HG03066 (cell line): ENCODE results near the gene KHNYN.

Source experiments
- ATAC-seq: cut with Tn5 transposase; IDR thresholded peaks from one replicate; pipeline ENCODE4 v1.9.1; 2021; ENCODE audit warnings: low read depth; ENCODE audit not compliant: unreplicated experiment

The KHNYN gene

DNA sequence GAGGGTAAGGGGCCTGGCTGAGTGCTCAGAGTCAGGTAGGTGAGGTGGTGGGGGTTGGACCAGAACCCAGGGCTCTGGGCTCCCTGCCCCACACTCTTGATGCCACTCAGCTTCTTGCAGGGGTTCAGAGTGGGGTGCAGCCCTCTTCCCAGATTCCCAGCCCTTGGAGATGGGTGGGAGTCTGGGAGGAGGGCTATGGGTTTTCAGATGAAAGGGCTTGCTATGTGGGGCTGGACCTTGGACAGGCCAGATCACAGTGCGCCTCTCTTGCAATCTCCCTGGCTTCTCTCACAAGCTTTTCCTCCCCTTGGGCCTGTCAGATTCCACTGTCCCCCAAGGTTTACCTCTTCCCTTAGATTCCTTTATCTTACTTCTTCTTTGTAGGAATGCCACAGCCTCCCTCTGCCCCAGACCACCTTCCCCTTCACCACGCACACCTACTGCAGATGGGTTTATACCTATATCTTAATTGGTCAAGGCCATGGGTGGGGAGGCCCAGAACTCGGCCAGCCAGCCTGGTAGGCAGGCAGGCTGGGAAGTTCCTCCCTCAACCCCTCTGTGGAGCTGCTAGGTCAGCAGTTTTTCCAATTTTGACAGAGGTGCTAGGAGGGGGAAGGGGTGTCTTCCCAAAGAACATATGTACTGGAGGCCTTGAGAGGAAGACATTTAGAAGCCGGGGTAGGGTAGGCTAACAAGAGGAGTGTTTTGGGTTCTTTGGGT is 29.6 kb upstream of the KHNYN start:
- ATAC-seq: no peak

DNA sequence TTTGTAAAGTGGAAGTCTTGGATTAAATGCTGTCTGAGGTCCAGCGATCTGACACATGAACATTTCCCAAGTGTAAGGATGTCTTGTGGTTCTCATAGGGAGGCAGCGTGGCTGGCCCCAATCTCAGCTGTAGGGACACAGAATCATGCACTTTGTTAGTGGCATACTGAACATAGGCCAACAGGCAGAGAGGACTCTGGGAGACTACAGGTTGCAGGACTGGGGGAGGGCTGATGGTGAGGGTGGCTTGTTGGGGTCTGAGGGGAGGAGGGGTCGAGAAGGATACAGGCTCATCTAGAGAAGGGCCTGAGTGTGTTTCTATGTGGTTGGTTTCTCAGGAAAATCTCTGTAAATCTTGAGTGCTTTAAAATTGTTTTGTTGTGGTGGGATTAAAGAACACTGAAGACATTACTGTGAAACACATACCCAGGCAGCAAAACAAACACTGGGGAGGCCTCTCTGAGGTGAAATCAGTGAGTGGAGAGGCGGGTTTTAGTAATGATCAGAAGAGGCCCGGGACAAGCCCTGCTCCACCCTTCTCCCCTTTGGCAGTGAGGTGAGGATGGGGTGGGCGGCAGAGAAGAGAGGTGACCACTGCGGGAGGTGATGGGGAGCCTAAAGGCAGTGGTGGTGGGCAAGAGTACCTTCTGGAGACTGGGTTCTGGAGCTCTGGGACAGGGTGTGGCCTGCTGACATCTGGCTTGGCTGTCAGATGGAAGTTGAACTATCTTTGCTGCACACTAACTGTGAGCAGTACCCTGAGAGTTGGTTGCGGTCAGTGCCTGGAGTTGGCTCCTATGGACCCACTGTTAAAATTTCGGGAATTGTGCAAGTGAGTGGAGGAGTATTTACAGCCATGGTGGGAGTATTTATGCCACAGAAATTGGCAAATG is 27.7 kb upstream of the KHNYN start:
- ATAC-seq: no peak

DNA sequence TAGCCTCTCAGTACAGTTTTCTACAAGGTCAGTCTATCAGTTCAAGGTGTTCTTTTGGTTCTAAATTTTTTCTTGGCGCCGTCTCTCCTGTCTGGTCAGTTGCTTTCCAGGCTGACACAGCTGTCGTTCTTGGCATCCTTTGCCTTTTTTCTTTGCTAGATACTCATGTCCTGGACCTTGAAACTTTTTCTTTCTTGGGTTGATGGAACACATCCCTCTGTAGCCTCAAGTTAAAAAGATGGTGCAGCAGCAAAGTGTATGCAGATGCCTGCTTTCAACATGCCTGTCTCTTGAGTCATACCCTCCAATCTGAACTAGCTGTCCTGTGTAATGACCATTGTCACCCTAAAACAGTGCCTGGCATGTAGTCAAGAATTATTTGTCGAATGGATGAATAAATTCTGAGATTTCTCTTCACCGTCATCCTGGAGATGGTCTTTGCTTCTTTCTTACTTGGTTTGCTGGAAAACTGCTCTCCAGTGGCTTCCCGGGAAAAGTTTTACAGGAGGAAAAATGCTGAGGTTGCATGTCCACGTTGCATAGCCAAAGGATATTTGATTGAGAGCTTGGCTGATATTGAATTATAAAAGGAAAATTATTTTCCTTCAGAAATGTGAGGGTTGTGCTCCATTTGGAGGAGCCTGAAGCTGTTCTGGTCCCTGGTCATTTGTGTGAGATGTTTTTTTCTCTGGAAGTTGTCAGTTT is 26.3 kb upstream of the KHNYN start:
- ATAC-seq: no peak

DNA sequence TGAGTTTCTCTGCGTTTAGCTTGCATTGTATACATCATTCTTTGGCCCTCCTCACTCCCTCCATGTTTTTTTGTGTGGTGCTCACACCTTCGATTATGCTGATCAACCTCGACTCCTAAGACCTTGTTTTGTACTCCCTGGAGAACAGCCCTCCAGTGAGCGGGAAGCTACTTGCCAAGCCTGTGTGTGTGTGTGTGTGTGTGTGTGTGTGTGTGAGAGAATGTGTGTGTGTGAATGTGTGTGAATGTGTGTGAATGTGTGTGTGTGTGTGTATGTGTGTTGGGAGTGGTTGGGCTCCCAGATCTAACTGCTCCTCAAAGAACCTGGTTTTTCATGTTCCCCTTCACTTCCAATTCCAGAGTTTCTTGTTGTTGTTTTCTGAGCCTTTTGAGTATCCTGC is 24.9 kb upstream of the KHNYN start:
- no peak for ATAC-seq

DNA sequence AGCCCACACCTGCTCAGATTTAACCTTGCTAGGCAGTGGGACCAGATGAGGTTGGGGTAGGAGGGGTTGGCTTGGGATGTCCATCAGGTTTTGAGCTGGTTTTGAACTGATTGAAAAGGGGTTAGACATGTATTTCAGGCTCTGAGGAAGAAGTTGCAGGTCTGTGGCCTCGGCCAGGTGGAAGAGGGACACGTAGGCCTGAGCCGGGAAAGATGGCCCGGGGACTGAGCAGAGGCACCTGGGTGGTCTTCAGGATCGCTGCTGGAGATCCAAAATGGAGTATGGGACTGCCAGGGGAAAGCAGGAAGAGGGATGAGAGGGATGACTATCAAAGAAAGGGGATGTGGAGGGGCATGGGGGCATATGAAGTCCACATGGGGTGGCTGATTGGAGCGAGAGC is 23.3 kb upstream of the KHNYN start:
- ATAC-seq: no peak

DNA sequence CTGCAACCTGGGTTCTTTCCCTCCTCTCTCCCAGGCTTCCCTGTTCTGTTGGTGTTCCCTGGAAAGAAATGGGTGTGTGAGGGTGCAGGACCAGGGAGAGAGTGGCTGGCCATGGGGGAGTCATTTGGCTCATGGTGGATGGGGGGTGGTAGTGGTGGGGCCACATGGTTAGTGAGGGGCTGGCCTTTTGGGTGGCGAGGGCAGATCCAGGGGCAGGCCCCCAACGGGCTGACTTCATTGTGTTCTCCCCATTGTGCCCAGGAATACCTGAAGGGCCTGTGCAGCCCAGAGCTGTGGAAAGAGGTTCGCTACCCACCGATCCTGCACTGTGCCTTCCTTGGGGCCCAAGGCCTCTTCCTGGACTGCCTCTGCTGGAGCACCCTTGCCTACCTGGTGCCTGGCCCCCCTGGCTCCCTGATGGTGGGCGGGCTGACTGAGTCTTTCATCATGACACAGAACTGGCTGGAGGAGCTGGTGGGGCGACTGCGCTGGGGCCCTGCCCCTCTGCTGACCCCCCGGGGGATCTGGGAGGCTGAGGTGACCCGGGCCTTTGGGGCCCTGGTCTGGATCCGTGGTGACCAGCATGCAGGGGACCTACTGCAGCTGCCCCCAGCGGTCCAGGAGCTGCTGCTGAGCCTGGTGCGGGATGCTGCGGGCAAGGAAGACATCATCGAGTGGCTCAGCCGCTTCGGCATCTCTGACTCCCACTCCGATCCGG is 22.0 kb upstream of the KHNYN start:
- ATAC-seq: no peak

DNA sequence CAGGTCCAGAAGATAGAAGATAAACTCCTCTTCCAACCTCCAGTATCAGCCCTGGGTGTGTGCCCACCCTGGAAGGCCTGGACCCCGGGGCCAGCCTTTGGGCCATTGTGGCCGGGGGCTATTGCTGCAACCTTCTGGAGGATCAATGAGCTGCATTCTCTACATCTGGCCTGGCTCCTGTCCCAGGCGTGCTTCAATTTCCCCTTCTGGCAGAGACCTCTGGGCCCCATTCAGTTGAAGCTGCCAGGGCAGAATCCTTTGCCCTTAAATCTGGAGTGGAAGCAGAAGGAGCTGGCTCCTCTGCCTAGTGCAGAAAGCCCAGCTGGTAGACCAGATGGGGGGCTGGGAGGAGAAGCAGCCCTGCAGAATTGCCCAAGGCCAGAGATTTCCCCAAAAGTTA is 21.0 kb upstream of the KHNYN start:
- ATAC-seq: no peak

DNA sequence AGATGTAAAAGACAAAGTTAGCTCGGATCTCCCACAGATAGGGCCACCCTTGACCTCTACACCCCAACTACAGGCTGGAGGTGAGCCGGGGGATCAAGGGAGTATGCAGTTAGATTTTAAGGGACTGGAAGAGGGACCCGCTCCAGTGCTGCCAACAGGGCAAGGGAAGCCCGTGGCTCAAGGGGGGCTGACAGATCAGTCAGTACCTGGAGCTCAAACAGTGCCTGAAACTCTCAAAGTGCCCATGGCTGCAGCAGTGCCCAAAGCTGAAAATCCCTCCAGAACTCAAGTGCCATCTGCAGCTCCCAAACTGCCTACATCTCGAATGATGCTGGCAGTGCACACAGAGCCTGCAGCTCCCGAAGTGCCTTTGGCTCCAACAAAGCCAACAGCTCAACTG is 20.6 kb upstream of the KHNYN start:
- no peak for ATAC-seq

DNA sequence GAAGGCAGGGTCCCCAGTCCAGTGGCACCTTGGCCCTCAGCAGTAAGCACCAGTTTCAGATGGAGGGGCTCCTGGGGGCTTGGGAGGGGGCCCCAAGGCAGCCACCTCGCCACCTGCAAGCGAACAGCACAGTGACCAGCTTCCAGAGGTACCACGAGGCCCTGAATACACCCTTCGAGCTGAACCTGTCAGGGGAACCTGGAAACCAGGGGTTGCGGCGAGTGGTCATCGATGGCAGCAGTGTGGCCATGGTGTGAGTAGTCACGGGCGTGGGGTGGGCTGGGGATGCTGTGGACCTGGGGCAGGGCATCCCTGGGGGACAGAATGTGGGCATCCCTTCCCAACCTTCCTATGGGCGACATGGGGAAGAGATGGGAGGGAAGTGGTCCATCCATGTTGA is 19.8 kb upstream of the KHNYN start:
- ATAC-seq: no peak

DNA sequence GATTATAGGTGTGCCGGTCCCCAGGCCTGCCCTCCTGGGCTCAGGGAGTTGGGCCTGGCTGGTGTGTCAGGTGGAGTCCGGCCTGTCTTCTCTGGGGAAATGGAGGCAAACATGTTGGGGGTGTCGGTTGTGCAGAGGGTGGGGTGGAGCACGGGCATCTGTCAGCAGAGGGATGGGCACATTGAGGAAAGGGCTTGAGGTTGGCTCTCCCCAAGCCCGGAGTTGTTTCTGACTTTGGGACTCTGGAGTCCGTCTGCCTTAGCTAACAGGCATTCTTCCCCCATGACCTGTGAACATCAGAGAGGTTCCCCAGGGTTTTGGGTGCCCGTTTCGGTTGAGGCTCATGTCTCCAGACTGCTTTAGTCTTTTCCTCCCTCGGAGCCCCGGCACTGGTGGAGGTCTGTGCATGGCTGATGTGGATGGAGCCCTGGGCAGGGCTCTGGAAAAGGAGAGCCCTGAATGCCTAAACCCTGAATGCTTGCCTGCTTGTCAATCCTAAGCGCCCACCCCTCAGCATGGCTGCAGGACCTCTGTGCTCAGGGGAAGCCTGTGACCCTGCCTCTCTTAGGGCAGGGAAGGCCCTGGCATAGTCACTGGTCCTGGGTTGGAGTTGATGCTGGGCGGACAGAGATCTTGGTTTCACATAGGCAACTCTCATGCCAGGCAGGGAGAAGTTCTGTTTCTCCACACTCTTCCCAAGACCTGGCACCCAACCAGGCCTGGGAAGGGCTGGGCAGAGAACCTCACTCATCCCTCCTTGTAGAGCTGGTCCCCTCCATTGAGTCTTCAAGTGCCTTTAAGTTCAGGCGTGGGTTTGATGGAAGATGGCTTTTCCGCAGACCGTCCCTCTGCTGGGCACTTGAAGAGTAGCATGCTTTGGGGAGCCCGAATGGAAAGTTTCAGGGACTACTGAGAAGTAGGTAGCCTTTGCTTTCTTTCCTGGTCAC is 18.0 kb upstream of the KHNYN start:
- ATAC-seq: no peak

DNA sequence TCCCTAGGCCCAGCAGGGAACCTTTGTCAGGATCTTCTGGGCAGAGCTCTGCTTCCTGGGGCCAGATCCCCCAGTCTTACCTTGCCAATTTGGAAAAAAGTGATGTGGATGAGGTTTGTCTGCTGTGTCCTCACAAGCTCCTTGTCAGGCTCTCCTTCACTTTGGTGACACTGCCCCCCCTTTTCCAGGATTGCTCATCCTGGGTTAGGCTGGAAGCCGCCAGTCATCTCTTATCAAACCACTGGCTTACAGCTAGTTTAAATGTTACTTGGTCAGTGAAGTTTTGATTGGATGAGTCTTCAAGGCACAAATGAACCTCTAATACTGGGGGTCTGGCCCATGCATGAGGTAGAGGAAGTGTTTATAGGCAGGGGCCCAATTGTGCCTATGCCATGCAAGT is 15.7 kb upstream of the KHNYN start:
- no peak for ATAC-seq

DNA sequence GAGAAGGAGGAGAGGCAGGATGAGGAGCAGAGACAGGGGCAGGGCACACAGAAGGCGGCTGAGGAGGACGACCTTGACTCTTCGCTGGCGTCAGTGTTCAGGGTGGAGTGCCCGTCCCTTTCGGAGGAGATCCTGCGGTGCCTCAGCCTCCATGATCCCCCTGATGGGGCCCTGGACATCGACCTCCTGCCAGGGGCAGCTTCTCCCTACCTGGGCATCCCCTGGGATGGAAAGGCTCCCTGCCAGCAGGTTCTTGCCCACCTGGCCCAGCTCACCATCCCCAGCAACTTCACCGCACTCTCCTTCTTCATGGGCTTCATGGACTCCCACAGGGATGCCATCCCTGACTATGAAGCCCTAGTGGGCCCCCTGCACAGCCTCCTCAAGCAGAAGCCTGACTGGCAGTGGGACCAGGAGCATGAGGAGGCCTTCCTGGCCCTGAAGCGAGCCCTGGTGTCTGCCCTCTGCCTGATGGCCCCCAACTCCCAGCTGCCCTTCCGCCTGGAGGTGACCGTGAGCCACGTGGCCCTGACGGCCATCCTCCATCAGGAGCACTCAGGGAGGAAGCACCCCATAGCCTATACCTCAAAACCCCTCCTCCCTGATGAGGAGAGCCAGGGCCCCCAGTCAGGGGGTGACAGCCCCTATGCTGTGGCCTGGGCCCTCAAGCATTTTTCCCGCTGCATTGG is 14.9 kb upstream of the KHNYN start:
- ATAC-seq: no peak

DNA sequence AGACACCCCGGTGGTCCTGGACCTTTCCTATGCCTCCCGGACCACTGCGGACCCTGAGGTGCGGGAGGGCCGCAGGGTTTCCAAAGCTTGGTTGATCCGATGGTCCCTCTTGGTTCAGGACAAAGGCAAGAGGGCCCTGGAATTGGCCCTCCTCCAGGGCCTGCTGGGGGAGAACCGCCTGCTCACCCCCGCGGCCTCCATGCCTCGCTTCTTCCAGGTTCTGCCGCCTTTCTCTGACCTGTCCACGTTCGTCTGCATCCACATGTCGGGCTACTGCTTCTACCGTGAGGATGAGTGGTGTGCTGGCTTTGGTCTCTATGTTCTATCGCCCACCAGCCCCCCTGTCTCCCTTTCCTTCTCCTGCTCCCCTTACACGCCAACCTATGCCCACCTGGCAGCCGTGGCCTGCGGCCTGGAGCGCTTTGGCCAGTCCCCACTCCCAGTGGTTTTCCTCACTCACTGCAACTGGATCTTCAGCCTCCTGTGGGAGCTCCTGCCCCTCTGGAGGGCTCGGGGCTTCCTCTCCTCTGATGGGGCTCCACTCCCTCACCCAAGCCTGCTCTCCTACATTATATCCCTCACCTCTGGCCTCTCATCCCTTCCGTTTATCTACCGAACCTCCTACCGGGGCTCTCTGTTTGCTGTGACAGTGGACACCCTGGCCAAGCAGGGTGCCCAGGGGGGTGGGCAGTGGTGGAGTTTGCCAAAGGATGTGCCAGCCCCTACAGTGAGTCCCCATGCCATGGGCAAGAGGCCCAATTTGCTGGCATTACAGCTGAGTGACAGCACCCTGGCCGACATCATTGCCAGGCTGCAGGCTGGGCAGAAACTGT is 14.1 kb upstream of the KHNYN start:
- no peak for ATAC-seq

DNA sequence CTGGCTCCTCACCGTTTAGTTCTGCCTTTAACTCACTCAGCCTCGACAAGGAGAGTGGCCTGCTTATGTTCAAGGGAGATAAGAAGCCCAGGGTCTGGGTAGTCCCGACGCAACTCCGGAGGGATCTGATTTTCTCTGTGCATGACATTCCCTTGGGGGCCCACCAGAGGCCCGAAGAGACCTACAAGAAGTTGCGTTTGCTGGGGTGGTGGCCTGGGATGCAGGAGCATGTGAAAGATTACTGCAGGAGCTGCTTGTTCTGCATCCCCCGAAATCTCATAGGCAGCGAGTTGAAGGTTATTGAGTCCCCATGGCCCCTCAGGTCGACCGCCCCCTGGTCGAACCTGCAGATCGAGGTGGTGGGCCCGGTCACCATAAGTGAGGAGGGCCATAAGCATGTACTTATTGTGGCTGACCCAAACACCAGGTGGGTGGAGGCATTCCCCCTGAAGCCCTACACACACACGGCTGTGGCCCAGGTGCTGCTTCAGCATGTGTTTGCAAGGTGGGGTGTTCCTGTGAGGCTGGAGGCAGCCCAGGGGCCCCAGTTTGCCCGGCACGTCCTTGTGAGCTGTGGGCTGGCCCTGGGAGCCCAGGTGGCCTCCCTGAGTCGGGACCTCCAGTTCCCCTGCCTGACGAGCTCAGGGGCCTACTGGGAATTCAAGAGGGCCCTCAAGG is 13.4 kb upstream of the KHNYN start:
- ATAC-seq: no peak

DNA sequence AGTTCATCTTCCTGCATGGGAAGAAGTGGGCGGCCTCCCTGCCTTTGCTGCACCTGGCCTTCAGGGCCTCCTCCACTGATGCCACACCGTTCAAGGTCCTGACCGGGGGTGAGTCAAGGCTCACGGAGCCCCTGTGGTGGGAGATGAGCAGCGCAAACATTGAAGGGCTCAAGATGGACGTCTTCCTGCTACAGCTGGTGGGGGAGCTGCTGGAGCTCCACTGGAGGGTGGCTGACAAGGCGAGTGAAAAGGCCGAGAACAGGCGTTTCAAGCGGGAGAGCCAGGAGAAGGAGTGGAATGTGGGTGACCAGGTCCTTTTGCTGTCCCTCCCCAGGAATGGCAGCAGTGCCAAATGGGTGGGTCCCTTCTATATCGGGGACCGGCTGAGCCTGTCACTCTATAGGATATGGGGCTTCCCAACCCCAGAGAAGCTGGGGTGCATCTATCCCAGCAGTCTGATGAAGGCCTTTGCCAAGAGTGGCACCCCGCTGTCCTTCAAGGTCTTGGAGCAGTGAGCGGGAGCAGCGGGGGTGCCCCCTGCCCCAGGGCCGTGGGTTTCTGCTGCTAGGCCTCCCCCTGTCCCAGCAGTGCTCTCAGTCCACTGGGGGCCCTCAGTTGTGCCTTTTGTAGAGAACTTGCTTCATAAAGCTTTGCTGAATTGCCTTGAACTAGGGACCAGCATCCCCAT is 12.7 kb upstream of the KHNYN start:
- ATAC-seq: no peak

DNA sequence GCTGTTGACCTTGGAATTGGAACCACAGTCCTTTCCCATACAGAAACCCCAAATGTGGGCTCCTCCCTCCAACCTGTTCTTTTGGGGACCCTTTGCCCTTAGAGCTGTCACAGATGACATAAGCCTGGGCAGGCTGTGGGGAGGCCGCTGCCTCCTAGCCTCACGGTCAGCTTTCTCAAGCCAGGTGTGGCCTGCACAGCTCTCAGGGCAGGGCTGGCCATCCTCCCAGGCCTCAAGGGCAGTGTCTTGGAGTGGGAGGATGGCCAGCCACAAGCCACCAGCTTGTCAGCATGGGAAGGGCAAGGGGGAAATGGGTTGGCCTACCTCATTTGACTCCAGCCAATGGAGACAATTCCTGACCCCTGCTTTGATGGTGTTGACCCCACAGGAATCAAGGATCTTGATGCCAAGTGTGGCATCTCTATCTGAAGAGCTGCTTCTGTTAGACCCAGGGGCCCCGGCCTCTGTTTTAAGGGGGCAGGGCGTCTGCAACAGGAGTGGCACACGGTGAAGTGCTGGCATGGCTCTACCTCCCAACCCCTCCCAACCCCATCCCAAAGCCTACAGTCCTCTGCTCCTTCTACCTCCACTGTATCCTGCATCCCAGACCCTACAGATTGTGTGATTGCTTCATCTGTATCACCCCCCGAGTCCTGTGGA is 11.8 kb upstream of the KHNYN start:
- no peak for ATAC-seq

DNA sequence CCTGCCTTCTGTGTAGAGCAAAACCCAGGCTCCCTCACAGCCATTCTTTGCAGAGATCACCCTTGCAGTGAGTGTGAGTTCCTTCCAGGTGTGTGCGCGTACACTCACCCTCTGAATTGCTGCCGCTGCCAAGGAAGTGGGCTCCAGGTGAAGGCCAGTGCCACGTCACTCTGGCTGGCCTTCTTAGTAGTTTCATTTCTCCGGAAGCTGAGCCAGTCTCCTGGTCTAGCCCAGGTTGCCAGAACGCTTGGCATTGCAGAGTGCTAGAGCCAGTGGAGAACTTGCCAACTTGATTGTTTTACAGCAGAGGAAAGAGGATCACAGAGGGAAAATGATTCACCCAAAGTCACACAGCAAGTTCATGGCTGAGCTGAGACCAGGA is 11.3 kb upstream of the KHNYN start:
- no peak for ATAC-seq
